HL-60/S4 treated with phorbol 12-myristate 13-acetate at 8.2 ng/mL for 4 days and 3 days (cell line): ENCODE measurements around the gene SOX12.

Experiments used
- in situ Hi-C: fragments of 300-500 bp; cut with MboI; formaldehyde crosslinking; loops from 2 replicates; pipeline ENCODE4 v1.15.0; 2022; ENCODE audit warnings: low sequenced_read_pairs

The SOX12 gene

DNA sequence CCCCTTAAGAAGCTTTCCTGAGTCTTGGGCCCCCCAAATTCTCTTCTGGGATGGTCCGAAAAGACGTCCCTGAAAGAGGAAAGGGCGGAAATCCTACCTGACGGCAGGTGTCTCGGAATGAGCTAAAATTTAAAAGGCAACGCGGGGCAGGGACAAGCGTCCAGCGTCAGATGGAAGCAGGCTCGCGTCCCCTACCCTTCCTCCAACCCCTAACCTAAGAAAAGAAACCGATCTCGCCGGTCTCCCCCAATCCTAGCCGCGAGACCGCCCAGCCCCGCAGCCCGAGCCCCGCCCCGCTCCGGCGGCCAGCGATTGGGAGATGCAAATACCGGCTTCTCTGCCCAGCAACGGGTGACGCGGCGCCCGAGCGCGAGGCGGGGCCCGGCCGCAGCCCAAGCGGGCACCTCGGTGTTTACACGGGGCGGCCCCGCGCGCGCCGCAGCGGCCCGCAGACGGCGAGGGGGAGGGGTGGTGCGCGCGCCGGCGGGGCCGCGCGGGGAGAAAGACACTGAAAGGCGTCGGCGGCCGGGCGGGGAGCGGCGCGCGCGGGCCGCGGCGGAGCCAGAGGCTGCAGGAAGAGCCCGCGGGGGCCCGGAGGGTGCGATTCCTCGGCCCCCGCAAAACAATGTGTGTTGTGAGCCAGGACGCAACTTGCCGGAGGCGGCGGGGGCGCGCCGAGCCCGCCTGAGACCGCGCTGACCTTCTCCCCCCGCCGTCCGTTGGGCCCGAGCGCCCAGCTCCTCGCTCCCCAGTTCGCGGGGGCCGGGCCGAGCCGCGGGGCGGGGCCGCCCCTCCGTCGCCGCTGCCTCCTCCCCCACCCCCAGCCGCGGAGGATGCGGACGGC lies at the start of gene SOX12:
TSS of gene SOX12 (plus strand) at position 508 of the 844 bp plus-strand sequence. CDS start 373 bp downstream, outside the sequence.
- in situ Hi-C loops = no loop called here

- in situ Hi-C loops = no loop called here
Observed at GRCh38 chr20:275791-276190, 49.6 kb upstream of the SOX12 start.

DNA sequence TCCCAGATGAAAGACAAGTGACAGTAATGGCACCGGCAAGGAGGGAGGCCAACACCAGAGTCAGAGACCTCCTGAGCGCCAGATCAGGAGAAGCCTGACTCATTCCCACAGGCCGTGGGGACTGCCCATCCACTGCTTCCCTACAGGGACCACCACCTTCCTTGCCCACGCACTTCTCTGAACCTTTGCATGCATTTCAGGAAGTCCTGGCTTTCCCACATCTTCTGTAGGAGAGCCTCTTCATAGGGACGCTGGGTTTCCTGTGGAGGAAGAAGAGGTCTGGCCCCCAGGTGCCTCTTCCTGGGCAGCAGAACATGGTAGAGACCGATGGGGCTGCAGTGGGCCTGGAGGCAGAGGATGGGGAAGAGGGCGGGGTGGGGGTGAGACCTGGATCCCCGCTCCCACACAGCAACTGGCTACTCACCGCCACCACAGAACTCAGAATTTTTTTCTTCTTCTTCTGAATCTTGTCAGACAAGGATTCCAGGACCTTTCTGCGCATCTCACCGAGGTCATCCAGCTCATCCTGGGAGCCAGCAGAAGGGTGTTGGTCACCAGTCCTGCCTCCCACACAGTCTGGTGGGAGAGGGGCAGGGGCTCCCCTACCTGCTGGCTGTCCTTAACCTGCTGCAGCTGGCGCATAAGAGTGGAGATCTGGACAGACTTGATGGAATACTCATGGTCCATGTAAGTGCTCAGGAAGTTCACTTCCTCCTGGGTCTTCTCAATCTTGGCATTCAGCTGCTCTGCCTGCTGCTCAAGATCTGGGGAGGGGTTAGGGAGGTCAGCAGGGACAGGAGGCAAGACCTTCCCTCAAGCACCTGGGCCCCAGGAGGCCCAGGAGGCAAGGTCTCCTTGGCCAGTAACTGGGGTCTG lies 48.5 kb upstream of the SOX12 start:
- in situ Hi-C loops = no loop called here

- in situ Hi-C loops = no loop called here
Observed at GRCh38 chr20:277496-277781, 47.9 kb upstream of the SOX12 start.

DNA sequence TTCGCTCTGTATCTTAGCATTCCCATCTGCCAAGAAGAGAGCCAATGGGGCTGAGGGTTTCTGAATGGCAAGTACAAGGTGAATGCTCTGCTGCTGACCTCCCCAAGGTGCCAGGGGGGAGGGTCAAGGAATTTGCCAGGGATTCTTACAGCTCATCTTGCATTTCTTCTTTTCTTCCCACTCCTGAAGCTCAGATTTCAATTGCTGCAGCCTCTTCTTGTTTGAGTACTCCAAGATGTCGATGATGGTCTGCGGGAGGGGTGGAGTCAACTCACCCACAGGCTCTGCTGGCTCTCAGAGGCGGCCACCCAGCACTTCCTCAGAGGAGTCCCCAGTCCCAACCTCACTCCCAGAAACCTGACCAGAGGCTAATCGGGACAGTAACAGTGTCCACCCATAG lies 47.2 kb upstream of the SOX12 start:
- in situ Hi-C loops = no loop called here

DNA sequence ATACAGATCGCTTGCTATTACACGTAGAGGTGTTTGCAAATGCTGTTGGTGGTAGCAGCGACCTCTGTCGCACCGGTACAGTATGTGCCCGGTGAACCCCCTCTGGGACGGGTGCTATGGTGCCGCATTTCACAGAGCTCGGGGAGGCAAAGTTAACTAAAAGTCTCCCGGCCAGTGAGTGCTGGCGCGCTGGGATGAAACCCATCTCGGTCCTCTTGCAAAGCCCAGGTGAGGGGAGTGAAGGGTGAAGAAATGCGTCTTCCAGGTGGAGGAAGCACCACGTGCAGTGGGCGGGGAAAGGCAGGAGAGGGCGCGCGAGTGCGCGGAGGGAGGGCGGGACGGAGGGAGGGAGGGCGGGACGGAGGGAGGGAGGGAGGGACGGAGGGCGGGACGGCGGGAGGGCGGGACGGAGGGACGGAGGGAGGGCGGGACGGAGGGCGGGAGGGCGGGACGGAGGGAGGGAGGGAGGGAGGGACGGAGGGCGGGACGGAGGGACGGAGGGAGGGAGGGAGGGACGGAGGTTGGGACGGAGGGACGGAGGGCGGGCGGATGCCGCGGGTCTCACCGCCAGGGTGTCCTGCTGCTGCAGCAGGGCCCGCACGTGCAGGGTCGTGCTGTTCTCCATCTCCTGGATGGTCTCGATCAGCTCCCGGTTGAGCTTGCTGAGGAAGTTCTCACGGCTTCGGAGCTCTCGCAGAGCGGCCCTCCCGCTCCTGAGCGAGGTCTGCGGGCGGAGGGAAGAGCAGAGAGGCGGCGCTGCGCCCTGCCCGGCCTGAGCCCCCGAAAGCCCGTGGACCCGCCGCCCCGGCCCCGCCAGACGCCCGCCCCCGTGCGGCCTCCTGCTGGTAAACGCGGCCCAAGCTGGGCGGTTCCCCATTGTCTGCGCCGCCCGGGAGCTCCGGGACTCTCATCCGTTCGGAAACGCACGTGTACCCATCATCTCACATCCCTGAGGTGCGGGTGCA lies 46.5 kb upstream of the SOX12 start:
- in situ Hi-C loops = no loop called here

DNA sequence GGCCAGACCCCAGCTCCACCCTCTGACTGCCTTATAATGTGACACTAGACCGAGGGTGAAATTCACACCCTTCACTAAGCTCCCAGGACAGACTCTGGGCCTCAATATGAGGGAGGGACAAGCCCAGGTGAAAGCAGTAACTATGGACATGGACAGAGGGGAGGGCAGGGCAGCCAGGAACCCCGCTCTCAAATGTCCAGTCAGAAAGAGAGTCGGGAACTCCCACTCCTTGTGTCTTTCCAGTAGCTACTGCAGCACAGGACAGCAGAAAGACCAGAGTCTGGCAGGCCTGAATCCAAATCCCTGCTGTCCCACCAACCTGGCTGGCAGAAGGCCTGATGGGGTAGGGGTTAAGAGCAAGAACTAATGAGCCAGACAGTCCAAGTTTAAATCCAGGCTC lies 41.2 kb upstream of the SOX12 start:
- in situ Hi-C loops = no loop called here

DNA sequence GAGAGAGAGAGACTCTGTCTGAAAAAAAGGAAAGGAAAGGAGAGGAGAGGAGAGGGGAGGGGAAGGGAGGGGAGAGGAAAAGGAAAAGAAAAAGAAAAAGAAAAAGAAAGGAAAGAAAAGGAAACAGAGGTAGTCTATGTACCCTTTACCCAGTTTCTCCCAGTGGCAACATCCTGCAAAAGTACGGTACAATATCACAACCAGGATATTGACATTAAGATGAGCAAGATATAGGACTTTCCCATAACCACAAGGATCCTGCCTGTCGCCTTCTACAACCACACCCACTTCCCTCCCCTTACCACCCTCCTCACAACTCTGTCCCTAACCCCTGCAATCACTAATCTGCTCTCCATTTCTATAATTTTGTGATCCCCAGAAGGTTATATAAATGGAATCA lies 38.8 kb upstream of the SOX12 start:
- in situ Hi-C loops = no loop called here

- in situ Hi-C loops = no loop called here
Observed at GRCh38 chr20:288956-289692, 36.2 kb upstream of the SOX12 start.

GRCh38 chr20:289693-290083 lies 35.7 kb upstream of the SOX12 start:
- in situ Hi-C loops = no loop called here

- in situ Hi-C loops = no loop called here
Observed at GRCh38 chr20:290084-290831, 35.1 kb upstream of the SOX12 start, which contains the start of gene C20orf96. Gene C20orf96 (minus strand): TSS chr20:290750. CDS start chr20:290610, 140 bp downstream.

- in situ Hi-C loops = no loop called here
Observed at GRCh38 chr20:294602-295001, 30.8 kb upstream of the SOX12 start.

- in situ Hi-C loops = no loop called here
Observed at GRCh38 chr20:295804-296203, 29.5 kb upstream of the SOX12 start.

DNA sequence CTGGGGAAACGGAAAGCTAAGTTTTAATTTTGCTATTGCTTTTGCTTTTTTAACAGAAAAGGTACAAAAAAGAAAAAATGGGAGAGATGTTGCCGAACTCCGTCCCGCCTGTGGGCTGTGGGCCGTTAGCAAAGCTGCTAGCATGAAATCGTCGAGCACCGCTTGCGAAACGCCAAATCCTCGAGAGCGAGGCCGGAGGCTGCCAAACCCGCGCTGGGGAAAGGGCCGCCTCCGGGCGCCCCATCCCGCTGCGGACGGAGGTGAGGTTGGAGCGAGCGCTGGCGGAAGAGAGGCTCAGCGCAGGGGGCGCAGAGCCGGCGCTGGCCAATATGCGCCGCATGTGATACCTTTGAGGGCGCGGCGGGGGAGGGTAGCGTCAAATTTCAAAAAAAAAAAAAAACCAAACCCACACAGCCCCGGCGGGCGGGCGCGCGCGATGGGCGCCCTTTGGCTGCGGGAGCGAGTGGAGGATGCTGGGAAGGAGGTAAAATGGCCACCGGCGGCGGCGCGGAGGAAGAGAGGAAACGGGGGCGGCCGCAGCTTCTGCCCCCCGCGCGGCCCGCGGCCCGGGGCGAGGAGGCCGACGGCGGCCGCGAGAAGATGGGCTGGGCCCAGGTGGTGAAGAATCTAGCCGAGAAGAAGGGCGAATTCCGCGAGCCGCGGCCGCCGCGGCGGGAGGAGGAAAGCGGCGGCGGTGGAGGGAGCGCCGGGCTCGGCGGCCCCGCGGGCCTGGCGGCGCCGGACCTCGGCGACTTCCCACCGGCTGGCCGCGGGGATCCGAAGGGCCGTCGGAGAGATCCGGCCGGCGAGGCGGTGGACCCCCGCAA lies 28.0 kb upstream of the SOX12 start, which contains the start of gene ZCCHC3:
TSS of gene ZCCHC3 (plus strand) at position 473 of the 827 bp plus-strand sequence. CDS start at position 490, 17 bp downstream.
- in situ Hi-C loops = no loop called here

DNA sequence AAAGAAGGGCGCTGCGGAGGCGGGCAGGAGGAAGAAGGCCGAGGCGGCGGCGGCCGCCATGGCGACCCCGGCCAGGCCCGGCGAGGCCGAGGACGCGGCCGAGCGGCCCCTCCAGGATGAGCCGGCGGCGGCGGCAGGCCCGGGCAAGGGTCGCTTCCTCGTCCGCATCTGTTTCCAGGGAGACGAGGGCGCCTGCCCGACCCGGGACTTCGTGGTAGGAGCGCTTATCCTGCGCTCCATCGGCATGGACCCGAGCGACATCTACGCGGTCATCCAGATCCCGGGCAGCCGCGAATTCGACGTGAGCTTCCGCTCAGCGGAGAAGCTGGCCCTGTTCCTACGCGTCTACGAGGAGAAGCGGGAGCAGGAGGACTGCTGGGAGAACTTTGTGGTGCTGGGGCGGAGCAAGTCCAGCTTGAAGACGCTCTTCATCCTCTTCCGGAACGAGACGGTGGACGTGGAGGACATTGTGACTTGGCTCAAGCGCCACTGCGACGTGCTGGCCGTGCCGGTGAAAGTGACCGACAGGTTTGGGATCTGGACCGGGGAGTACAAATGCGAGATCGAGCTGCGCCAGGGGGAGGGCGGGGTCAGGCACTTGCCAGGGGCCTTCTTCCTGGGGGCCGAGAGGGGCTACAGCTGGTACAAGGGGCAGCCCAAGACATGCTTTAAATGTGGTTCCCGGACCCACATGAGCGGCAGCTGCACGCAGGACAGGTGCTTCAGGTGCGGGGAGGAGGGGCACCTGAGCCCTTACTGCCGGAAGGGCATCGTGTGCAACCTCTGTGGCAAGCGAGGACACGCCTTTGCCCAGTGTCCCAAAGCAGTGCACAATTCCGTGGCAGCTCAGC lies 27.2 kb upstream of the SOX12 start:
- in situ Hi-C loops = no loop called here

DNA sequence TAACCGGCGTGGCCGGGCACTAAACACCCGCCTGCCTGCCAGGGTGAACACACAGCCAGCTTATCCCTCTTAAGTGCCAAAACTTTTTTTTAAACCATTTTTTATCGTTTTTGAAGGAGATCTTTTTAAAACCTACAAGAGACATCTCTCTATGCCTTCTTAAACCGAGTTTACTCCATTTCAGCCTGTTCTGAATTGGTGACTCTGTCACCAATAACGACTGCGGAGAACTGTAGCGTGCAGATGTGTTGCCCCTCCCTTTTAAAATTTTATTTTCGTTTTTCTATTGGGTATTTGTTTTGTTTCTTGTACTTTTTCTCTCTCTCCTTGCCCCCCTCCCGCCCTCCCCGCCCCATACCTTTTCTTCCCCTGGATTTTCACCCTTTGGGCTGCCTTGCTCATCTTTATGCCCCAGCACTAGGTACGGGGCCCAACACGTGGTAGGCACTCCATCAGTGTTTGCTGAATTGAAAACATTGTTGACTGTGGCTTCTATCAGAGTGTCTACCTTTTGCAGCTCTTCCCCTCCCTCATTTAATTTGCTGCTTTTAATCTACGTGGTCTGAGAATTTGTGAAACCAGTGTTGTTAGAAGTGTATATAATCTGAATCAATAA lies 26.5 kb upstream of the SOX12 start:
- in situ Hi-C loops = no loop called here

DNA sequence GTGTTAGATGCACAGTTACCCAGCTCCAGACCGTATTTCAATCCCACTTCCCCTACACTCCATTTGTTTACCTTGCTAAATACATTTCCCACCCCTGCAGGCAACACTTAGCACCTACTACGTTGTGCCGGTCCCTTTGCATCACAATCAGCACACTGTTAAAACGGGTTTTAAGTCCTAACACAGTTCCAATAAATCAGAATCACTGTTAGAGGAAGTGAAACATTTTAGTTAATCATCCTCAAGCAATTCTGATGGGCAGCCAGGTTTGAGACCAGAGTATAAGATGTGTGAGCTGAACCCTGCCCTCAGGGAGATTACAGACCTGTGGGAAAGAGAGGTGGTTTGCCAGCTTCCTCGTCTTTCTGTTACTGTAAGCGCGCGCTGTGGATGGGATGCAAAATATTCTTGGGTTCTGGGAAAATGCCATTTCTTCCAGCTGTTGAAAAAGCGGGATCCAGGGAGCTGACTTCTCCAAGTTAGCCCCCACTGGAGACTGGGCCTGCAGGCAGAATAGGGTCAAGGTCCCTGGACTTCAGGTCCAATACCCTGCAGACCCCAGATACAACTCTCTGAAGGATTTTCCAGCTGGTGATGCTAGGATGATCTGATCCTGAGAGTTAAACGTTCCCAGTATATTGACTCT lies 24.9 kb upstream of the SOX12 start:
- in situ Hi-C loops = no loop called here
